GM06990 (cell line): ENCODE measurements around the gene DISC1.

Experiments used
- DNase-seq: peaks from one replicate; pipeline ENCODE4 v3.0.0-alpha.2; 2011; ENCODE audit not compliant: insufficient read length; ENCODE audit errors: extremely low read depth
- H3K27me3 ChIP-seq: replicated peaks from 2 replicates; pipeline ENCODE4 v1.6.0; 2011; ENCODE audit warnings: low read length; ENCODE audit not compliant: control insufficient read depth, insufficient read depth
- H3K36me3 ChIP-seq: 2 replicates; pipeline ENCODE4 v1.5.1; 2011; ENCODE audit warnings: low read length; ENCODE audit not compliant: control insufficient read depth, insufficient read depth
- H3K4me3 ChIP-seq: replicated peaks from 2 replicates; pipeline ENCODE4 v1.5.1; 2011; ENCODE audit warnings: low read depth, mild to moderate bottlenecking, control low read depth, low read length
- TF ChIP-seq, protein P1 (sequence below): IDR thresholded peaks from 2 replicates; pipeline ENCODE4 v1.5.1; 2011; ENCODE audit warnings: low read length, control low read depth, mild to moderate bottlenecking, inconsistent platforms; ENCODE audit not compliant: insufficient read depth, poor library complexity, severe bottlenecking

Gene DISC1

GRCh38 chr1:231827337-231828105 is 200.9 kb downstream of the DISC1 start:
- TF ChIP-seq, protein P1, sequence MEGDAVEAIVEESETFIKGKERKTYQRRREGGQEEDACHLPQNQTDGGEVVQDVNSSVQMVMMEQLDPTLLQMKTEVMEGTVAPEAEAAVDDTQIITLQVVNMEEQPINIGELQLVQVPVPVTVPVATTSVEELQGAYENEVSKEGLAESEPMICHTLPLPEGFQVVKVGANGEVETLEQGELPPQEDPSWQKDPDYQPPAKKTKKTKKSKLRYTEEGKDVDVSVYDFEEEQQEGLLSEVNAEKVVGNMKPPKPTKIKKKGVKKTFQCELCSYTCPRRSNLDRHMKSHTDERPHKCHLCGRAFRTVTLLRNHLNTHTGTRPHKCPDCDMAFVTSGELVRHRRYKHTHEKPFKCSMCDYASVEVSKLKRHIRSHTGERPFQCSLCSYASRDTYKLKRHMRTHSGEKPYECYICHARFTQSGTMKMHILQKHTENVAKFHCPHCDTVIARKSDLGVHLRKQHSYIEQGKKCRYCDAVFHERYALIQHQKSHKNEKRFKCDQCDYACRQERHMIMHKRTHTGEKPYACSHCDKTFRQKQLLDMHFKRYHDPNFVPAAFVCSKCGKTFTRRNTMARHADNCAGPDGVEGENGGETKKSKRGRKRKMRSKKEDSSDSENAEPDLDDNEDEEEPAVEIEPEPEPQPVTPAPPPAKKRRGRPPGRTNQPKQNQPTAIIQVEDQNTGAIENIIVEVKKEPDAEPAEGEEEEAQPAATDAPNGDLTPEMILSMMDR = no peak
- no peak for DNase-seq
- H3K36me3 ChIP-seq = no peaks in the 10 kb centered on the region
- no peaks in the 10 kb centered on the region for H3K27me3 ChIP-seq
- H3K4me3 ChIP-seq = no peak overlapping the region

DNA sequence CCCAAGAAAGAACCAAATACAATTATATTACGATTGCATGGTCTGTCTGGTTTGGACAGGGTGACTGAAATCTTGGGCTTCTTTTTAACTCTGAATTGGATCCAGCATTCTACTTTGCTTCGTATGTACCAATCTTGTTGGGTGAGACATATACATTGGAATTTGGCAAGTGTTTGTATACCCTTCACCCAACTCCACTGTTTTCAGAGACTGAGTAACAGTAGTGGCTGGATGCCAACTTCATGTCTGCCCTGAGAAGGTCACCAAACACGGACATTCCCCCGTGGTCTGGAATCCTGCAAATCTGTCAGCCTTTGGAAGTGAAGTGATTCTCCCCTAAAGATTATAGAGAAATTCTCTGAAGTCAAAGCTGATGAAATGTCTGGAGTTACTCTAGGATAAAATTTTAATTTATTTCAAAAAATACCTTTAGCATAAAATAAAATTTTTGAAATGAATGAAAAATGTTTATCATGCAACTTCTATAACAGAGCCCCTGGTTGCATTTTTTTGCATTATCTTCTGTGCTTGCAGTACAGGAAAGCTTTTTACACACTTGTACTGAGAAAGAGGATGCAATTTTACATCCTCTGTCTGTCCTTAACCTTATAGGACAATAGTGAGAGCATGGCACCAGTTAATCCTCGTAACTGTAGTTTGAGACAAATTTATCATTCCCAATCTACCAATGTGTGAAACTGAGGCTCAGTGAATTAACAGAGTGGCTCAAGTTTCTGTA is 201.8 kb downstream of the DISC1 start:
- DNase-seq = no peak
- Histone ChIP-seq H3K36me3 (no peaks in the 10 kb centered on the region), H3K27me3 (no peaks in the 10 kb centered on the region), H3K4me3 (no peak overlapping the region)
- TF ChIP-seq, protein P1 = no peak

- Histone ChIP-seq H3K36me3 (no peaks in the 10 kb centered on the region), H3K27me3 (no peaks in the 10 kb centered on the region), H3K4me3 (no peak overlapping the region)
- TF ChIP-seq, protein P1 = no peak
- DNase-seq = no peak
These were observed 202.7 kb downstream of the DISC1 start for GRCh38 chr1:231829332-231829731.

DNA sequence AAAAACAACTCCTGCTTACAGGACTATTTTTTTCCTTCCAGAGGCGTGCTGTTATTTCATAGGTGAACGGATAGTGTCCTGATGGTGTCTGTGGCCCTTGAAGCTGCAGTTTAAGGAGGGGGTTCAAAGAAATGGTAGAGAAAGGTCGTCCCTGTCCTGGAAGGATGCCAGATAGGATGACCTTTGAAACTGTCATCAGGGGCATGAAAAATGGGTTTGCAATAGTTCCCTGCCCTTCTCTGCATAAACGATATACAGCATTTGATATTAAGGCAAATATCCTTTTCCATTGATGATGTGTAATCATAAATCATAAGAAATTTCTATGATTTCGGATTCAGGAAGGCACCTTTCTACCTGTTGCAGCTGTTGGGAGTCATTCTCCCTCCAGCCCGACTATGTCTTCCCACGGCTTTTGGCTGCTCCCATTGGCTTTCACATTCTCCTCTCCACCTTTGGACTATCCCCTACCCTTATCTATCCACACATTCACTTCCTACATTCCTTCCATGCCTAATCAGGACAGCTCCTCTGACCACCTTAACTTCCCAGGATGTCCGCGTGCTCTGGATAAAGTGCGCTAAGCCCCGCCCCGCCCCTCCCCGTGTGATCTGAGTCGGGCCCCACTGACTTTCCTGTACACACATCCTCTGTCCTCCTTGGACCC is 209.8 kb downstream of the DISC1 start:
- Histone ChIP-seq H3K27me3 (no peaks in the 10 kb centered on the region), H3K36me3 (no peaks in the 10 kb centered on the region), H3K4me3 (no peak overlapping the region)
- TF ChIP-seq, protein P1 = no peak
- no peak for DNase-seq

- DNase-seq = no peak
- TF ChIP-seq, protein P1 = no peak
- H3K4me3 ChIP-seq = no peak overlapping the region
- no peaks in the 10 kb centered on the region; the same call in 1 of the 2 replicates for H3K27me3 ChIP-seq
- H3K36me3 ChIP-seq = no peaks in the 10 kb centered on the region
These were observed 211.9 kb downstream of the DISC1 start for GRCh38 chr1:231838521-231838920.
